WTC11 (cell line): ENCODE measurements around the gene NAT16. TPM values are rescaled to one million over a fixed set of nuclear protein-coding genes. Genes with fewer than 3 reads are reported as not detected.

ENCODE experiments used
- ATF1 ChIP-seq: sonication (generic); formaldehyde crosslinking; IDR thresholded peaks from 2 replicates; pipeline ENCODE4 v1.8.1; 2023; ENCODE audit warnings: mild to moderate bottlenecking, moderate library complexity, missing genetic modification reagents
- CREM ChIP-seq: sonication (generic); formaldehyde crosslinking; IDR thresholded peaks from 2 replicates; pipeline ENCODE4 v1.8.1; 2022; ENCODE audit warnings: mild to moderate bottlenecking, missing genetic modification reagents, moderate library complexity
- ESRRA ChIP-seq: sonication (generic); formaldehyde crosslinking; IDR thresholded peaks from 2 replicates; pipeline ENCODE4 v1.8.1; 2022; ENCODE audit warnings: mild to moderate bottlenecking, missing genetic modification reagents, borderline replicate concordance
- ETV6 ChIP-seq: sonication (generic); formaldehyde crosslinking; IDR thresholded peaks from 2 replicates; pipeline ENCODE4 v1.8.1; 2022; ENCODE audit warnings: mild to moderate bottlenecking, missing genetic modification reagents
- FOXK1 ChIP-seq: sonication (generic); formaldehyde crosslinking; IDR thresholded peaks from 2 replicates; pipeline ENCODE4 v1.8.0; 2022; ENCODE audit warnings: mild to moderate bottlenecking, moderate library complexity, missing genetic modification reagents
- FOXP1 ChIP-seq: sonication (generic); formaldehyde crosslinking; IDR thresholded peaks from 2 replicates; pipeline ENCODE4 v1.8.0; 2022; ENCODE audit warnings: missing genetic modification reagents, mild to moderate bottlenecking, moderate library complexity, borderline replicate concordance
- GRHL2 ChIP-seq: fragments of 250-450 bp; sonication (Bioruptor Pico); IDR thresholded peaks from 2 replicates; pipeline ENCODE4 v1.8.0; 2022; ENCODE audit warnings: mild to moderate bottlenecking, moderate library complexity; ENCODE audit not compliant: insufficient replicate concordance, severe bottlenecking
- GTF2I ChIP-seq: fragments of 250-450 bp; sonication (Bioruptor Pico); conservative IDR thresholded peaks from 2 replicates; pipeline ENCODE4 v1.4.0; 2021; ENCODE audit warnings: mild to moderate bottlenecking
- IRF2 ChIP-seq: sonication (generic); formaldehyde crosslinking; IDR thresholded peaks from 2 replicates; pipeline ENCODE4 v1.8.0; 2022; ENCODE audit warnings: low read depth, missing genetic modification reagents, borderline replicate concordance
- JUN ChIP-seq: sonication (generic); formaldehyde crosslinking; IDR thresholded peaks from 2 replicates; pipeline ENCODE4 v1.8.0; 2023; ENCODE audit warnings: mild to moderate bottlenecking, missing genetic modification reagents
- NFE2L1 ChIP-seq: sonication (generic); formaldehyde crosslinking; IDR thresholded peaks from 2 replicates; pipeline ENCODE4 v1.8.1; 2023; ENCODE audit warnings: missing genetic modification reagents
- NR2C2 ChIP-seq: sonication (generic); formaldehyde crosslinking; IDR thresholded peaks from 2 replicates; pipeline ENCODE4 v1.8.0; 2022; ENCODE audit warnings: mild to moderate bottlenecking, missing genetic modification reagents
- OVOL2 ChIP-seq: fragments of 250-450 bp; sonication (Bioruptor Pico); IDR thresholded peaks from 2 replicates; pipeline ENCODE4 v1.9.0; 2021; ENCODE audit warnings: mild to moderate bottlenecking, borderline replicate concordance
- RORB ChIP-seq: fragments of 250-450 bp; sonication (Bioruptor Pico); IDR thresholded peaks from 2 replicates; pipeline ENCODE4 v1.9.0; 2021; ENCODE audit warnings: mild to moderate bottlenecking
- TEAD1 ChIP-seq: sonication (generic); formaldehyde crosslinking; IDR thresholded peaks from 2 replicates; pipeline ENCODE4 v1.8.0; 2022; ENCODE audit warnings: mild to moderate bottlenecking, missing genetic modification reagents
- TP53 ChIP-seq: sonication (generic); formaldehyde crosslinking; IDR thresholded peaks from 2 replicates; pipeline ENCODE4 v1.8.1; 2023; ENCODE audit warnings: mild to moderate bottlenecking, missing genetic modification reagents
- ZNF121 ChIP-seq: sonication (generic); formaldehyde crosslinking; IDR thresholded peaks from 2 replicates; pipeline ENCODE4 v1.8.0; 2023; ENCODE audit warnings: missing genetic modification reagents
- ZNF138 ChIP-seq: sonication (generic); formaldehyde crosslinking; conservative IDR thresholded peaks from 2 replicates; pipeline ENCODE4 v1.8.1; 2022; ENCODE audit warnings: mild to moderate bottlenecking, moderate library complexity, missing genetic modification reagents
- ZNF423 ChIP-seq: fragments of 250-450 bp; sonication (Bioruptor Pico); IDR thresholded peaks from 2 replicates; pipeline ENCODE4 v2.1.2; 2022; ENCODE audit warnings: mild to moderate bottlenecking, moderate library complexity
- total RNA-seq: library from RNA; stranded (reverse); gene quantifications from 3 replicates; pipeline ENCODE4 v1.2.3, GENCODE V29; 2021
- TF ChIP-seq, protein P1 (sequence below): fragments of 250-450 bp; sonication (Bioruptor Pico); conservative IDR thresholded peaks from 2 replicates; pipeline ENCODE4 v1.9.0; 2021; ENCODE audit warnings: mild to moderate bottlenecking
- TF ChIP-seq, protein P2 (sequence below): fragments of 250-450 bp; sonication (Bioruptor Pico); IDR thresholded peaks from 2 replicates; pipeline ENCODE4 v1.8.0; 2021; ENCODE audit warnings: mild to moderate bottlenecking
- TF ChIP-seq, protein P3 (sequence below): sonication (generic); formaldehyde crosslinking; IDR thresholded peaks from 2 replicates; pipeline ENCODE4 v1.8.1; 2022; ENCODE audit warnings: low read depth, missing genetic modification reagents, borderline replicate concordance
- TF ChIP-seq, protein P4 (sequence below): sonication (generic); formaldehyde crosslinking; IDR thresholded peaks from 2 replicates; pipeline ENCODE4 v1.8.1; 2023; ENCODE audit warnings: mild to moderate bottlenecking, missing genetic modification reagents
- TF ChIP-seq, protein P5 (sequence below): sonication (generic); formaldehyde crosslinking; IDR thresholded peaks from 2 replicates; pipeline ENCODE4 v1.8.1; 2023; ENCODE audit warnings: mild to moderate bottlenecking, missing genetic modification reagents, moderate library complexity
- TF ChIP-seq, protein P6 (sequence below): sonication (generic); formaldehyde crosslinking; IDR thresholded peaks from 2 replicates; pipeline ENCODE4 v1.8.1; 2022; ENCODE audit warnings: missing genetic modification reagents, borderline replicate concordance
- TF ChIP-seq, protein P7 (sequence below): sonication (generic); formaldehyde crosslinking; IDR thresholded peaks from 2 replicates; pipeline ENCODE4 v1.8.0; 2022; ENCODE audit warnings: mild to moderate bottlenecking, missing genetic modification reagents
- TF ChIP-seq, protein P8 (sequence below): fragments of 200-600 bp; IDR thresholded peaks from 2 replicates; pipeline ENCODE4 v1.8.0; 2022; ENCODE audit warnings: antibody characterized with exemption

NAT16 gene
- total RNA-seq, 1 experiment from 2014 or later, result 0.39 TPM

DNA sequence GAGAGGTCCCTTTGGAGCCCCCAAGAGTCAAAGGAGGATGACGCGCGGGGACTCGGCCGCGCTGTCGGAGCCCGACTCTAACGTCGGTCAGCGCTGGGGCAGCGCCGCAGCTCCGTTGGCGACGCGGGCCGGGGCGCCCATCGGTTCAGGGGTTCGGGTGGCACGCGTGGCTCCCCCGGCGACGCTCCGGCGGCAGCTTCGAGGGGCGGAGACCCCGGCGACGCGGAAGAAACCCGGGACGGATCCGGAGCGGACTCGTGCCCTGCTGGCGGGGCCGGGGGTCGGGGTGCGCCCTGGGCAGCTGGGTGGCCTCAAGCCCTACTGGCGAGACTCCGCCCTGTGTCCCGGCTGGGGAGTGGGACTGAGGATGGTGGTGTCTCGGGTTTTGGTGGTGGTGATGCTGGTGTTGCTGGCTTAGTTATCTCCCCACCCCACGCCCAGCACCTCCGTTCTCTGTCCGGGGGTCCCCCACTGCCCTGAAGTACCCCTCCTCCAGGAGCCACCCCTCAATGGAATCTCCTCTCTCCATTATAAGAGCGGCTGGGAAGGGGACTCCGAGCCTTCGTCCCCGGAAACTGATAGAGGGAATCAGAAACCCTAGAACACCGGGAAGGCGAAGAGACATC lies at the start of gene NAT16 (continued):
- TF ChIP-seq ZNF138 (CRISPR knock-in tag) (no peak), FOXP1 (CRISPR knock-in tag) (no peak; the same call in 1 of the 2 replicates), GTF2I (CRISPR knock-in tag) (no peak), JUN (no peak), GRHL2 (CRISPR knock-in tag) (no peak), CREM (CRISPR knock-in tag) (no peak), NFE2L1 (CRISPR knock-in tag) (no peak; the same call in 1 of the 2 replicates), ATF1 (CRISPR knock-in tag) (no peak), ETV6 (CRISPR knock-in tag) (no peak), RORB (CRISPR knock-in tag) (no peak), TEAD1 (no peak), OVOL2 (CRISPR knock-in tag) (no peak), ZNF423 (CRISPR knock-in tag) (0 out of 2 replicates have a peak, but pooled peaks have one; percentile 30), IRF2 (CRISPR knock-in tag) (no peak), FOXK1 (CRISPR knock-in tag) (no peak), ZNF121 (0 out of 2 replicates have a peak, but pooled peaks have one; percentile 32), TP53 (CRISPR knock-in tag) (no peak), ESRRA (no peak; the same call in 1 of the 2 replicates), NR2C2 (CRISPR knock-in tag) (no peak)
- TF ChIP-seq, protein P1, sequence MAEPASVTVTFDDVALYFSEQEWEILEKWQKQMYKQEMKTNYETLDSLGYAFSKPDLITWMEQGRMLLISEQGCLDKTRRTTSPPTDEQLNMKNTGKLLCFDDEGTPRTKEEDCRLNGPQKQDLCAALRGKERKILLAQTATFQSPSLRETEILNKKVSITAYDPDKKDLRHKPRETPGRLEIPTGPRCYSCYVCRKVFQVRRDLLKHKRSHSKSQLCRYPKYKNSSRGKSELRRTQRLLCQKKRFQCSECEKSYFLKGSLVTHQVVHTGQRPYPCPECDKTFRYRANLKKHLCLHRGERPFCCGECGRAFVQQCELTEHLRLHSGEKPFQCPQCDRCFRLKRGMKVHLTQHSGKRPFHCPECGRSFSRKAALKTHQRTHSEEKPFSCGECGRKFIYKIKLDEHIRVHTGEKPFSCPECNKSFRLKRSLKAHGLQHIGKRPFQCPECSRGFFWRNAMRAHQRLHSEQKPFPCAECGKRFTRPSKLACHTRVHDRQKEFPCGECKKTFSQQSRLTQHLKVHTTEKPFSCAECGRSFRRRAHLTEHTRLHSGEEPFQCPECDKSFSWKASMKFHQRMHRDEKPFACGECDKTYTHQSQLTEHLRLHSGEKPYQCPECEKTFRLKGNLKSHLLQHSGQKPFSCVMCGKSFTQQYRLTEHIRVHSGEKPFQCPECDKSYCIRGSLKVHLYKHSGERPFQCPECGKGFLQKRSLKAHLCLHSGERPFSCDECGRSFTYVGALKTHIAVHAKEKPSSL (CRISPR knock-in tag), result no peak
- TF ChIP-seq, protein P2, sequence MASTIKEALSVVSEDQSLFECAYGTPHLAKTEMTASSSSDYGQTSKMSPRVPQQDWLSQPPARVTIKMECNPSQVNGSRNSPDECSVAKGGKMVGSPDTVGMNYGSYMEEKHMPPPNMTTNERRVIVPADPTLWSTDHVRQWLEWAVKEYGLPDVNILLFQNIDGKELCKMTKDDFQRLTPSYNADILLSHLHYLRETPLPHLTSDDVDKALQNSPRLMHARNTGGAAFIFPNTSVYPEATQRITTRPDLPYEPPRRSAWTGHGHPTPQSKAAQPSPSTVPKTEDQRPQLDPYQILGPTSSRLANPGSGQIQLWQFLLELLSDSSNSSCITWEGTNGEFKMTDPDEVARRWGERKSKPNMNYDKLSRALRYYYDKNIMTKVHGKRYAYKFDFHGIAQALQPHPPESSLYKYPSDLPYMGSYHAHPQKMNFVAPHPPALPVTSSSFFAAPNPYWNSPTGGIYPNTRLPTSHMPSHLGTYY (CRISPR knock-in tag), result no peak
- TF ChIP-seq, protein P3, sequence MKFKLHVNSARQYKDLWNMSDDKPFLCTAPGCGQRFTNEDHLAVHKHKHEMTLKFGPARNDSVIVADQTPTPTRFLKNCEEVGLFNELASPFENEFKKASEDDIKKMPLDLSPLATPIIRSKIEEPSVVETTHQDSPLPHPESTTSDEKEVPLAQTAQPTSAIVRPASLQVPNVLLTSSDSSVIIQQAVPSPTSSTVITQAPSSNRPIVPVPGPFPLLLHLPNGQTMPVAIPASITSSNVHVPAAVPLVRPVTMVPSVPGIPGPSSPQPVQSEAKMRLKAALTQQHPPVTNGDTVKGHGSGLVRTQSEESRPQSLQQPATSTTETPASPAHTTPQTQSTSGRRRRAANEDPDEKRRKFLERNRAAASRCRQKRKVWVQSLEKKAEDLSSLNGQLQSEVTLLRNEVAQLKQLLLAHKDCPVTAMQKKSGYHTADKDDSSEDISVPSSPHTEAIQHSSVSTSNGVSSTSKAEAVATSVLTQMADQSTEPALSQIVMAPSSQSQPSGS (CRISPR knock-in tag), result no peak
- TF ChIP-seq, protein P4, sequence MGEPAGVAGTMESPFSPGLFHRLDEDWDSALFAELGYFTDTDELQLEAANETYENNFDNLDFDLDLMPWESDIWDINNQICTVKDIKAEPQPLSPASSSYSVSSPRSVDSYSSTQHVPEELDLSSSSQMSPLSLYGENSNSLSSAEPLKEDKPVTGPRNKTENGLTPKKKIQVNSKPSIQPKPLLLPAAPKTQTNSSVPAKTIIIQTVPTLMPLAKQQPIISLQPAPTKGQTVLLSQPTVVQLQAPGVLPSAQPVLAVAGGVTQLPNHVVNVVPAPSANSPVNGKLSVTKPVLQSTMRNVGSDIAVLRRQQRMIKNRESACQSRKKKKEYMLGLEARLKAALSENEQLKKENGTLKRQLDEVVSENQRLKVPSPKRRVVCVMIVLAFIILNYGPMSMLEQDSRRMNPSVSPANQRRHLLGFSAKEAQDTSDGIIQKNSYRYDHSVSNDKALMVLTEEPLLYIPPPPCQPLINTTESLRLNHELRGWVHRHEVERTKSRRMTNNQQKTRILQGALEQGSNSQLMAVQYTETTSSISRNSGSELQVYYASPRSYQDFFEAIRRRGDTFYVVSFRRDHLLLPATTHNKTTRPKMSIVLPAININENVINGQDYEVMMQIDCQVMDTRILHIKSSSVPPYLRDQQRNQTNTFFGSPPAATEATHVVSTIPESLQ (CRISPR knock-in tag), result no peak
- TF ChIP-seq, protein P5, sequence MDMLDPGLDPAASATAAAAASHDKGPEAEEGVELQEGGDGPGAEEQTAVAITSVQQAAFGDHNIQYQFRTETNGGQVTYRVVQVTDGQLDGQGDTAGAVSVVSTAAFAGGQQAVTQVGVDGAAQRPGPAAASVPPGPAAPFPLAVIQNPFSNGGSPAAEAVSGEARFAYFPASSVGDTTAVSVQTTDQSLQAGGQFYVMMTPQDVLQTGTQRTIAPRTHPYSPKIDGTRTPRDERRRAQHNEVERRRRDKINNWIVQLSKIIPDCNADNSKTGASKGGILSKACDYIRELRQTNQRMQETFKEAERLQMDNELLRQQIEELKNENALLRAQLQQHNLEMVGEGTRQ (CRISPR knock-in tag), result peak; percentile 27; the same call in 1 of the 2 replicates
- TF ChIP-seq, protein P6, sequence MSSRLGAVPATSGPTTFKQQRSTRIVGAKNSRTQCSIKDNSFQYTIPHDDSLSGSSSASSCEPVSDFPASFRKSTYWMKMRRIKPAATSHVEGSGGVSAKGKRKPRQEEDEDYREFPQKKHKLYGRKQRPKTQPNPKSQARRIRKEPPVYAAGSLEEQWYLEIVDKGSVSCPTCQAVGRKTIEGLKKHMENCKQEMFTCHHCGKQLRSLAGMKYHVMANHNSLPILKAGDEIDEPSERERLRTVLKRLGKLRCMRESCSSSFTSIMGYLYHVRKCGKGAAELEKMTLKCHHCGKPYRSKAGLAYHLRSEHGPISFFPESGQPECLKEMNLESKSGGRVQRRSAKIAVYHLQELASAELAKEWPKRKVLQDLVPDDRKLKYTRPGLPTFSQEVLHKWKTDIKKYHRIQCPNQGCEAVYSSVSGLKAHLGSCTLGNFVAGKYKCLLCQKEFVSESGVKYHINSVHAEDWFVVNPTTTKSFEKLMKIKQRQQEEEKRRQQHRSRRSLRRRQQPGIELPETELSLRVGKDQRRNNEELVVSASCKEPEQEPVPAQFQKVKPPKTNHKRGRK (CRISPR knock-in tag), result no peak
- TF ChIP-seq, protein P7, sequence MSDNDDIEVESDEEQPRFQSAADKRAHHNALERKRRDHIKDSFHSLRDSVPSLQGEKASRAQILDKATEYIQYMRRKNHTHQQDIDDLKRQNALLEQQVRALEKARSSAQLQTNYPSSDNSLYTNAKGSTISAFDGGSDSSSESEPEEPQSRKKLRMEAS (CRISPR knock-in tag), result peak; percentile 86
- TF ChIP-seq, protein P8, sequence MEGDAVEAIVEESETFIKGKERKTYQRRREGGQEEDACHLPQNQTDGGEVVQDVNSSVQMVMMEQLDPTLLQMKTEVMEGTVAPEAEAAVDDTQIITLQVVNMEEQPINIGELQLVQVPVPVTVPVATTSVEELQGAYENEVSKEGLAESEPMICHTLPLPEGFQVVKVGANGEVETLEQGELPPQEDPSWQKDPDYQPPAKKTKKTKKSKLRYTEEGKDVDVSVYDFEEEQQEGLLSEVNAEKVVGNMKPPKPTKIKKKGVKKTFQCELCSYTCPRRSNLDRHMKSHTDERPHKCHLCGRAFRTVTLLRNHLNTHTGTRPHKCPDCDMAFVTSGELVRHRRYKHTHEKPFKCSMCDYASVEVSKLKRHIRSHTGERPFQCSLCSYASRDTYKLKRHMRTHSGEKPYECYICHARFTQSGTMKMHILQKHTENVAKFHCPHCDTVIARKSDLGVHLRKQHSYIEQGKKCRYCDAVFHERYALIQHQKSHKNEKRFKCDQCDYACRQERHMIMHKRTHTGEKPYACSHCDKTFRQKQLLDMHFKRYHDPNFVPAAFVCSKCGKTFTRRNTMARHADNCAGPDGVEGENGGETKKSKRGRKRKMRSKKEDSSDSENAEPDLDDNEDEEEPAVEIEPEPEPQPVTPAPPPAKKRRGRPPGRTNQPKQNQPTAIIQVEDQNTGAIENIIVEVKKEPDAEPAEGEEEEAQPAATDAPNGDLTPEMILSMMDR, result no peak
